Measurements from ENCODE around the gene ZNF841. TPM values are rescaled to one million over a fixed set of nuclear protein-coding genes. Genes with fewer than 3 reads are reported as not detected.

The ZNF841 gene
- total and polyA plus RNA-seq, 9 of the 15 experiments (the other 6 are each of a cell fraction or from before 2014, with no cell fraction given), result 3.1 to 17.1 (median 11.0) TPM

DNA sequence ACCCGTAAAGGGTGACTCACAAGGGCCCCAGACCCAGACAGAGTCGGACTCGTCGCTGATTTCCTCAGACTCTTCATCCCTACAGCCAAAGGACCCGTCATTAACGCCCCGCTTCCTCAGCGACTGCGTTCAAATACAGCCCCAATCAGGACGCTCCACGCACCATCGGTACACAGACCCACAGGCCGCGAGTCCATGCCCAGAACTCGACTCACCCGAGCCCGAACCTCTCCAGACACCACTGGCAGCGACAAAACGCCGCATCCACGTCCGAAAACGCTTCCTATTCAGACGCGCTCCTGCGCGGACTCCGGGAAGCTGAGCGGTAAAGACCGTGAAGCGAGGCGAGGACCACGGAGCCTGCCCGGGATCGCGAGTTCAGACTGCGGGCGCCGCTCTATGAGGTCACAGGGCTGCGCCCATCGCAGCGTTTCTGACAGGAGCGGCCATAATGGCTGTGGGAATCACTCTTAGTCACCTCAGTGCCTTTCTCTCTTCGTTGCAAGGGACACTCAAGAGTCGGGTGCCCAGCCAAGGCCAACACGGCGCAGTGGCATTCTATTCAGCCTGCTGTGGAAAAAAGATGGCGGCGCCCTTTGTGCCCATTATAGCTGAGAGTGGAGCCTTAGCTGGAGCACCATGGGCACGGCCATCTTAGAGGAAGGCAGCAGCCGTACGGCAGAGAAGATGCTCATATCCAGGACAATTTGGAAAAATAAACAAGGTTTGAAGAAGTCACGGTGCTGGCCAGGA is 67.4 kb downstream of the ZNF841 start, which contains the start of gene ZNF614 (continued):
- TF ChIP-seq, protein P1, sequence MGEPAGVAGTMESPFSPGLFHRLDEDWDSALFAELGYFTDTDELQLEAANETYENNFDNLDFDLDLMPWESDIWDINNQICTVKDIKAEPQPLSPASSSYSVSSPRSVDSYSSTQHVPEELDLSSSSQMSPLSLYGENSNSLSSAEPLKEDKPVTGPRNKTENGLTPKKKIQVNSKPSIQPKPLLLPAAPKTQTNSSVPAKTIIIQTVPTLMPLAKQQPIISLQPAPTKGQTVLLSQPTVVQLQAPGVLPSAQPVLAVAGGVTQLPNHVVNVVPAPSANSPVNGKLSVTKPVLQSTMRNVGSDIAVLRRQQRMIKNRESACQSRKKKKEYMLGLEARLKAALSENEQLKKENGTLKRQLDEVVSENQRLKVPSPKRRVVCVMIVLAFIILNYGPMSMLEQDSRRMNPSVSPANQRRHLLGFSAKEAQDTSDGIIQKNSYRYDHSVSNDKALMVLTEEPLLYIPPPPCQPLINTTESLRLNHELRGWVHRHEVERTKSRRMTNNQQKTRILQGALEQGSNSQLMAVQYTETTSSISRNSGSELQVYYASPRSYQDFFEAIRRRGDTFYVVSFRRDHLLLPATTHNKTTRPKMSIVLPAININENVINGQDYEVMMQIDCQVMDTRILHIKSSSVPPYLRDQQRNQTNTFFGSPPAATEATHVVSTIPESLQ (CRISPR knock-in tag; IDR thresholded peaks at IDR 0.05), result no peak
- TF ChIP-seq ESRRB (CRISPR knock-in tag; IDR thresholded peaks at IDR 0.05; ENCODE audit: borderline replicate concordance) (no peak), ZNF696 (CRISPR knock-in tag; conservative IDR thresholded peaks at IDR 0.05) (no peak), TEAD4 (IDR thresholded peaks at IDR 0.05; ENCODE audit: low read length) (peak; percentile 43; the same call in 1 of the 2 replicates), TEAD4 (CRISPR knock-in tag; IDR thresholded peaks at IDR 0.05; ENCODE audit: borderline replicate concordance) (no peak), NEUROD1 (IDR thresholded peaks at IDR 0.05; ENCODE audit: borderline replicate concordance, low read depth, low read length, partially characterized antibody) (no peak), TAL1 (IDR thresholded peaks at IDR 0.05) (no peak), SMARCC2 (IDR thresholded peaks at IDR 0.05; ENCODE audit: low read depth) (no peak), TARDBP (IDR thresholded peaks at IDR 0.05) (no peak; the same call in 1 of the 2 replicates), SMAD3 (CRISPR knock-in tag; conservative IDR thresholded peaks at IDR 0.05) (peak; percentile 54; the same call in 1 of the 2 replicates), SMAD1 (IDR thresholded peaks at IDR 0.05; ENCODE audit: low read depth, low read length, partially characterized antibody) (no peak), ILK (tag; IDR thresholded peaks at IDR 0.05; ENCODE audit: borderline replicate concordance, low read depth) (no peak), ZNF668 (CRISPR knock-in tag; IDR thresholded peaks at IDR 0.05) (no peak), RBM34 (IDR thresholded peaks at IDR 0.05; ENCODE audit: borderline replicate concordance, insufficient read depth, low read length) (no peak), IFI16 (CRISPR knock-in tag; IDR thresholded peaks at IDR 0.05) (no peak)
- TF ChIP-seq, protein P2, sequence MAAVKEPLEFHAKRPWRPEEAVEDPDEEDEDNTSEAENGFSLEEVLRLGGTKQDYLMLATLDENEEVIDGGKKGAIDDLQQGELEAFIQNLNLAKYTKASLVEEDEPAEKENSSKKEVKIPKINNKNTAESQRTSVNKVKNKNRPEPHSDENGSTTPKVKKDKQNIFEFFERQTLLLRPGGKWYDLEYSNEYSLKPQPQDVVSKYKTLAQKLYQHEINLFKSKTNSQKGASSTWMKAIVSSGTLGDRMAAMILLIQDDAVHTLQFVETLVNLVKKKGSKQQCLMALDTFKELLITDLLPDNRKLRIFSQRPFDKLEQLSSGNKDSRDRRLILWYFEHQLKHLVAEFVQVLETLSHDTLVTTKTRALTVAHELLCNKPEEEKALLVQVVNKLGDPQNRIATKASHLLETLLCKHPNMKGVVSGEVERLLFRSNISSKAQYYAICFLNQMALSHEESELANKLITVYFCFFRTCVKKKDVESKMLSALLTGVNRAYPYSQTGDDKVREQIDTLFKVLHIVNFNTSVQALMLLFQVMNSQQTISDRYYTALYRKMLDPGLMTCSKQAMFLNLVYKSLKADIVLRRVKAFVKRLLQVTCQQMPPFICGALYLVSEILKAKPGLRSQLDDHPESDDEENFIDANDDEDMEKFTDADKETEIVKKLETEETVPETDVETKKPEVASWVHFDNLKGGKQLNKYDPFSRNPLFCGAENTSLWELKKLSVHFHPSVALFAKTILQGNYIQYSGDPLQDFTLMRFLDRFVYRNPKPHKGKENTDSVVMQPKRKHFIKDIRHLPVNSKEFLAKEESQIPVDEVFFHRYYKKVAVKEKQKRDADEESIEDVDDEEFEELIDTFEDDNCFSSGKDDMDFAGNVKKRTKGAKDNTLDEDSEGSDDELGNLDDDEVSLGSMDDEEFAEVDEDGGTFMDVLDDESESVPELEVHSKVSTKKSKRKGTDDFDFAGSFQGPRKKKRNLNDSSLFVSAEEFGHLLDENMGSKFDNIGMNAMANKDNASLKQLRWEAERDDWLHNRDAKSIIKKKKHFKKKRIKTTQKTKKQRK (IDR thresholded peaks at IDR 0.05; ENCODE audit: borderline replicate concordance, low read depth, low read length), result no peak
- TF ChIP-seq, protein P3, sequence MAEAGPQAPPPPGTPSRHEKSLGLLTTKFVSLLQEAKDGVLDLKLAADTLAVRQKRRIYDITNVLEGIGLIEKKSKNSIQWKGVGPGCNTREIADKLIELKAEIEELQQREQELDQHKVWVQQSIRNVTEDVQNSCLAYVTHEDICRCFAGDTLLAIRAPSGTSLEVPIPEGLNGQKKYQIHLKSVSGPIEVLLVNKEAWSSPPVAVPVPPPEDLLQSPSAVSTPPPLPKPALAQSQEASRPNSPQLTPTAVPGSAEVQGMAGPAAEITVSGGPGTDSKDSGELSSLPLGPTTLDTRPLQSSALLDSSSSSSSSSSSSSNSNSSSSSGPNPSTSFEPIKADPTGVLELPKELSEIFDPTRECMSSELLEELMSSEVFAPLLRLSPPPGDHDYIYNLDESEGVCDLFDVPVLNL (CRISPR knock-in tag; IDR thresholded peaks at IDR 0.05; ENCODE audit: low read depth), result 0 out of 2 replicates have a peak, but pooled peaks have one; percentile 48
- TF ChIP-seq, protein P4, sequence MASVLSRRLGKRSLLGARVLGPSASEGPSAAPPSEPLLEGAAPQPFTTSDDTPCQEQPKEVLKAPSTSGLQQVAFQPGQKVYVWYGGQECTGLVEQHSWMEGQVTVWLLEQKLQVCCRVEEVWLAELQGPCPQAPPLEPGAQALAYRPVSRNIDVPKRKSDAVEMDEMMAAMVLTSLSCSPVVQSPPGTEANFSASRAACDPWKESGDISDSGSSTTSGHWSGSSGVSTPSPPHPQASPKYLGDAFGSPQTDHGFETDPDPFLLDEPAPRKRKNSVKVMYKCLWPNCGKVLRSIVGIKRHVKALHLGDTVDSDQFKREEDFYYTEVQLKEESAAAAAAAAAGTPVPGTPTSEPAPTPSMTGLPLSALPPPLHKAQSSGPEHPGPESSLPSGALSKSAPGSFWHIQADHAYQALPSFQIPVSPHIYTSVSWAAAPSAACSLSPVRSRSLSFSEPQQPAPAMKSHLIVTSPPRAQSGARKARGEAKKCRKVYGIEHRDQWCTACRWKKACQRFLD (CRISPR knock-in tag; IDR thresholded peaks at IDR 0.05), result peak; percentile 59; the same call in 1 of the 2 replicates
